Eye (tissue), 1 donor: ENCODE results near the gene TBC1D26.
"Not testable (repeated sequence)": the region's sequence is repeated elsewhere in the genome, so short reads cannot be mapped to it uniquely, and the experiment has no call there.

ENCODE experiments used
- DNase-seq: peaks from one replicate; pipeline ENCODE4 v3.0.0-alpha.2; 2015

The TBC1D26 gene

GRCh38 chr17:15744074-15744676 is 12.1 kb downstream of the TBC1D26 start:
- no peak for DNase-seq

GRCh38 chr17:15744885-15745284 is 12.8 kb downstream of the TBC1D26 start:
- DNase-seq, result peak; percentile 5

DNA sequence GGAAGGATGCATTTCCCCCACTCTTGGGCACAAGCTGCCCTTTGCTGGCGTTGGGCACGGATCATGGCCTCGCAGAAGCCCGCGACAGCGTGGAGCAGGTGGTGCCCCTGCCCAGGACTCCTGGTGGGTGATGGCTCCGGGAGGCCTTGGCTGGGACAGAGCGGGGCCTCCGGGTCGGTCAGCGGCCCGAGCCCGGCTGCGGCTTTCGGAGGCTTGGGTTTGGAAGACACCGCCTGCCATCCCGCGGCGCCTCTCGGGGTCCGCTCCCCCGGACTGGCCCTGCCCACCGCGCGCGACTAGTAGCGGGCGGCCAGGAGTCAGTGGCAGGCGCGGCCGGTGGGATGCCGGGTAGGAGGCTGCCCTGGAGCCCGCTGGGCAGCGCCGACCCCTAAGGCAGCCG is 17.3 kb downstream of the TBC1D26 start:
- DNase-seq, result peak; percentile 4

DNA sequence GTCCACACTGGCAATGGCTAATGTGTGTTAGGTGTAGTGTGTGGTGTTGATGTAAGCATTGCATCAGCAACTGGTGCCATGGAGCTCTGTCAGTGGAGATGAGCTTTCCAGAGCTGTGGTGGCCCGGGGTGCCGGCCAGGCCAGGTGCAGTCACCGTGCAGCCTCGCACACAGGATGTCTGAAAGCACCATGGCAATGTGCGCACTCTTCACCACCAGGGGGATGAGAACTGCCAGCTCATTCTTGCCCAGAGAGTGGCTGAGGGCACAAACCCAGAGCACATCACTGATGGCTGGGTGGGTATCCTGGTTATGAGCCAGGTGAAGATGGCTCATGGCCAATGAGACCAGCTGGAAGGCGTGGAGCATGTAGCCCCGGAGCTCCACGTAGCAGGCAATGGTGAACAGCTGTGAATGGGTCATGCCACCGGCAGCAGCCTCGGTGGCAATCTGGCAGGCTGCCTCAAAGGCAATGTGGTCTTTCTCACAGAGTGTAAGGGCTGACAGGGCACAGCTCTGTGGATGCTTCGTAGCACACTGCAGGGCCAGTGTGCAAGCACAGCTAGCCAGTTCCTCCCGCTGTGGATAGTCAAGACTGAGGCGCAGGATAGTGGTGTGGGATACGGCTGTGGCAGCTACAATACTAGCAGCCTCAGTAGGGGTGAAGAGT is 36.9 kb downstream of the TBC1D26 start:
- DNase-seq, result not testable (repeated sequence)

DNA sequence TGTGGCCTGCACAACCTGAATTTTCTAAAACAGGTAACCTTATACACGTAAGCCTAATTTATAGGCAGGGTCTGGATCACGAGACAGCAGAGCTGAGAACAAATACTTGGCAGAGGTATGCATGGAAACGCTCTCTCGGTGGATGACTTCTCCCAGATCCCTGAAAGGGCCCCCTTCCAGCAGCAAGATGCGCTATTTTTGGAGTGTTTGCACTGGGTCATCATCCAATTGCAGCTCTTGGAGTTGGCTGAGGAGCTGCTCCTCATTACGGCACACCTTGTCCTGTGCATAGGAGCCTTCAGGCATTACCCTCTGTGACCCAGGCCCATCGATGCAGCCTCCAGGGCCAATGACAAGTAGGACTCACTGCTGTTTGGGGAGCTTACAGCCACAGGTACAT is 38.6 kb downstream of the TBC1D26 start:
- not testable (repeated sequence) for DNase-seq

GRCh38 chr17:15776871-15777270 is 44.8 kb downstream of the TBC1D26 start:
- no peak for DNase-seq

GRCh38 chr17:15777297-15777696 is 45.2 kb downstream of the TBC1D26 start:
- no peak for DNase-seq

GRCh38 chr17:15777717-15778116 is 45.6 kb downstream of the TBC1D26 start:
- no peak for DNase-seq

DNA sequence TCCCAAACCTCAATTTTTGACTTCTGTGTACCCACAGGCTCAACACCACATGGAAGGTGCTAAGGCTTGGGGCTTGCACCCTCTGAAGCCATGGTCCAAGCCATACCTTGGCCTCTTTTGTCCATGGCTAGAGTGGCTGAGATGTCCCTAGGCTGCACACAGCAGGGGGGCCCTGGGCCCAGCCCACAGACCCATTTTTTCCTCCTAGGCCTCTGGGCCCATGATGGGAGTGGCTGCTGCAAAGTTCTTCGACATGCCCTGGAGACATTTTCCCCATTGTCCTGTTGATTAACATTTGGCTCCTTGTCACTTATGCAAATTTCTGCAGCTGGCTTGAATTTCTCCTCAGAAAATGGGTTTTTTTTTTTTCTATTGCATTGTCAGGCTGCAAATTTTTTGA is 47.0 kb downstream of the TBC1D26 start:
- DNase-seq, result no peak

GRCh38 chr17:15780188-15780587 is 48.1 kb downstream of the TBC1D26 start:
- DNase-seq, result no peak

DNA sequence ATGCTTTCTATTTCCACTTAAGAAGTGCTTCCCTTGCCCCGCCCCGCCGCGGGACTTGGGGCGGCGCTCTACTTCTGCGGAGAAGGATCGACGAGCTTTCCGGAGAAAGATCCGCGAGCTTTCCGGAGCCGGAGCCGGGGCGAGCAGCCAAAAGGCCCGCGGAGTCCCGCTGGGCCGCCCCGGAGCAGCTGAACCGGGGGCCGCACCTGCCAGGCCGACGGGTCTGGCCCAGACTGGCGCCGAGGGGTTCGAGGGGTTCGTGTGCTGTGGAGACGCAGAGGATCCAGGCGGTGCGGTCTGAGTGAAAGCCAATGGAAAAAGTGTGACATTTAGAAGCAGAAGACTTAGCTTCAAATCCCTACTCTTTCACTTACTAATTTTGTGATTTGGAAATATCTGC is 50.8 kb downstream of the TBC1D26 start:
- DNase-seq, result peak; percentile 65

GRCh38 chr17:15783461-15783860 is 51.4 kb downstream of the TBC1D26 start:
- peak; percentile 2 for DNase-seq

GRCh38 chr17:15784351-15784750 is 52.3 kb downstream of the TBC1D26 start:
- peak; percentile 11 for DNase-seq

- not testable (repeated sequence) for DNase-seq
Measured at GRCh38 chr17:15787363-15788075, 55.4 kb downstream of the TBC1D26 start.

DNA sequence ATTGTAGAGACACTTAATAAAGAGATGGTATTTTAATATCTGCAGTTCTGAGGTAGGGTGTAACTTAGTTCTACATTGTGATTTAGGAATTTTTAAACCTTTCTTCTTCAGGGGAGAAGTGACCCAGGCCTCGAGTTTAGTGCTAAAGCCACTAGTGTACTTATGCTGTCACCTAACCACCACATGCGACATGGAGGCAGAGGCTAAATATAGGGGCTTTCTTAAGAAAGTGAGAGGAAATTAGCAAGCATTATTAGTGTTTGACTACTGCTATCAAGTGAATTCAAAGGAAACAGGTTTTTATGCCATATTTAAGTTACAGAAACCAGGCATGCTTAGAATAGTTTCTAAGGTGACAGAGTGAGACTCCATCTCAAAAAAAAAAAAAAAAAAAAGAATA is 56.3 kb downstream of the TBC1D26 start:
- not testable (repeated sequence) for DNase-seq
